DOHH2 (cell line): ENCODE results near the gene PPFIA3.

Source experiments
- H3F3A ChIP-seq: fragments of 200-600 bp; sonication (generic), shearing (Covaris generic); 2 replicates; pipeline ENCODE4 v1.6.0; 2016; ENCODE audit warnings: antibody characterized with exemption, mild to moderate bottlenecking; ENCODE audit not compliant: control insufficient read depth, insufficient read depth
- H3K27ac ChIP-seq: fragments of 200-600 bp; sonication (generic); 2 replicates; pipeline ENCODE4 v1.5.1; 2014; ENCODE audit warnings: low read depth, mild to moderate bottlenecking, low read length, moderate library complexity
- H3K27me3 ChIP-seq: fragments of 200-600 bp; sonication (generic); 2 replicates; pipeline ENCODE4 v1.6.1; 2014; ENCODE audit warnings: mild to moderate bottlenecking, low read length, mixed read lengths; ENCODE audit not compliant: control insufficient read depth
- H3K36me3 ChIP-seq: fragments of 200-600 bp; sonication (generic); 2 replicates; pipeline ENCODE4 v1.6.1; 2014; ENCODE audit warnings: mild to moderate bottlenecking, low read length, moderate library complexity, mixed read lengths; ENCODE audit not compliant: control insufficient read depth
- H3K4me1 ChIP-seq: fragments of 200-600 bp; sonication (generic); 2 replicates; pipeline ENCODE4 v1.6.1; 2014; ENCODE audit warnings: mild to moderate bottlenecking, low read length, mixed read lengths; ENCODE audit not compliant: control insufficient read depth
- H3K4me2 ChIP-seq: fragments of 200-600 bp; sonication (generic); 2 replicates; pipeline ENCODE4 v1.6.0; 2014; ENCODE audit warnings: mild to moderate bottlenecking, low read length, moderate library complexity
- H3K4me3 ChIP-seq: fragments of 200-600 bp; sonication (generic); 2 replicates; pipeline ENCODE4 v1.5.1; 2014; ENCODE audit warnings: mild to moderate bottlenecking, low read length, mixed read lengths
- H3K79me2 ChIP-seq: fragments of 200-600 bp; sonication (generic); 2 replicates; pipeline ENCODE4 v1.6.1; 2014; ENCODE audit warnings: mild to moderate bottlenecking, low read length, mixed read lengths; ENCODE audit not compliant: control insufficient read depth
- H3K9me2 ChIP-seq: fragments of 200-600 bp; sonication (generic); replicated peaks from 2 replicates; pipeline ENCODE4 v1.6.1; 2014; ENCODE audit warnings: mild to moderate bottlenecking, low read length, mixed read lengths; ENCODE audit not compliant: control insufficient read depth
- H3K9me3 ChIP-seq: fragments of 200-600 bp; sonication (generic); 2 replicates; pipeline ENCODE4 v1.6.1; 2014; ENCODE audit warnings: antibody characterized with exemption, low read length, mixed read lengths; ENCODE audit not compliant: control insufficient read depth, insufficient read depth
- H4K20me1 ChIP-seq: fragments of 200-600 bp; sonication (generic); 2 replicates; pipeline ENCODE4 v1.6.0; 2014; ENCODE audit warnings: low read depth, mild to moderate bottlenecking, antibody characterized with exemption, low read length, moderate library complexity; ENCODE audit not compliant: control insufficient read depth, insufficient read depth
- EZH2phosphoT487 ChIP-seq: fragments of 200-600 bp; sonication (generic); IDR thresholded peaks from 2 replicates; pipeline ENCODE4 v1.6.1; 2017; ENCODE audit warnings: borderline replicate concordance, mild to moderate bottlenecking, antibody characterized with exemption, low read length, moderate library complexity, mixed read lengths
- TF ChIP-seq, protein P1 (sequence below): fragments of 200-600 bp; sonication (generic); IDR thresholded peaks from one replicate; pipeline ENCODE4 v1.5.1; 2014; ENCODE audit warnings: antibody characterized with exemption, mild to moderate bottlenecking, low read depth, low read length; ENCODE audit not compliant: poor library complexity, severe bottlenecking

PPFIA3 gene

DNA sequence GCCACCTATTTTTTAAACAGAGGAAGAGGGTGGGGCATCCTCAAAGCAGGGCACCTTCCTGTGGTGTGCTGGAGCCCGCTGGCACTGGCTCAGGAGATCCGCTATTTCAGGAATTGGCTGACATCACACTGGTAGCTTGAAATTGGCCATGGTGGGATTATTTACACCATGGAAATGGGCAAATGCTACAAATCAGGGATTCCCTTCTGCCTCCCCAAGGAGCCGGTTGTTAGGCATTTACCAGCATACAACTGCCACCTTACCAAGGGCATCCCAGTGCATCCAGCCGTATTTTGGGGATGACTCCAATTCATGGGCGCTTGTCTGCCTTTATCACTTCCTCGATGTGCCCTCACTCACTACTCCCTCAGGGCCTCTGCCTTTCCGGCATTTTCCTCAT is 21.6 kb downstream of the PPFIA3 start:
- H3K27ac ChIP-seq, result no peak overlapping the region
- H3K4me2 ChIP-seq, result no peak overlapping the region
- H3K9me3 ChIP-seq, result no peaks in the 10 kb centered on the region

DNA sequence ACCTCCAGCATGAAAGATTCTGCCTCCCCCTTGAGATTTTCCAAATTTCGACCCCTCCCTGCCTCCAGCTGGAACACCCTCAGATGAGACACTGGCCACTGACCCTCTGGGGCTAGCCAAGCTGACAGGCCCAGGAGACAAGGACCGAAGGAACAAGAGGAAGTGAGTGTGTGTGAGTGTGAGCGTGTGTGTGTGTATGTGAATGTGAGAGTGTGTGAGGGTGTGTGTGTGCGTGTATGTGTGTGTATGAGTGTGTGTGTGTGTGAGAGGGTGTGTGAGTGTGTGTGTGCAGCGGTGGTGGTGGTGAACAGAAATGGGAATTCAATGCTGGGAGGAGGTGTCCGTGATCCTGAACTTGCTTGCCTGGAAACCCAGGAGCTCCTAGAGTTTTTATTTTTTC is 22.0 kb downstream of the PPFIA3 start:
- no peak overlapping the region for H3K4me2 ChIP-seq
- H3K4me1 ChIP-seq, result peaks cover 21% of the 10 kb centered on the region
- TF ChIP-seq, protein P1, sequence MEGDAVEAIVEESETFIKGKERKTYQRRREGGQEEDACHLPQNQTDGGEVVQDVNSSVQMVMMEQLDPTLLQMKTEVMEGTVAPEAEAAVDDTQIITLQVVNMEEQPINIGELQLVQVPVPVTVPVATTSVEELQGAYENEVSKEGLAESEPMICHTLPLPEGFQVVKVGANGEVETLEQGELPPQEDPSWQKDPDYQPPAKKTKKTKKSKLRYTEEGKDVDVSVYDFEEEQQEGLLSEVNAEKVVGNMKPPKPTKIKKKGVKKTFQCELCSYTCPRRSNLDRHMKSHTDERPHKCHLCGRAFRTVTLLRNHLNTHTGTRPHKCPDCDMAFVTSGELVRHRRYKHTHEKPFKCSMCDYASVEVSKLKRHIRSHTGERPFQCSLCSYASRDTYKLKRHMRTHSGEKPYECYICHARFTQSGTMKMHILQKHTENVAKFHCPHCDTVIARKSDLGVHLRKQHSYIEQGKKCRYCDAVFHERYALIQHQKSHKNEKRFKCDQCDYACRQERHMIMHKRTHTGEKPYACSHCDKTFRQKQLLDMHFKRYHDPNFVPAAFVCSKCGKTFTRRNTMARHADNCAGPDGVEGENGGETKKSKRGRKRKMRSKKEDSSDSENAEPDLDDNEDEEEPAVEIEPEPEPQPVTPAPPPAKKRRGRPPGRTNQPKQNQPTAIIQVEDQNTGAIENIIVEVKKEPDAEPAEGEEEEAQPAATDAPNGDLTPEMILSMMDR, result no peak
- TF ChIP-seq EZH2phosphoT487, result no peak

More for the DNA sequence above, 21.6 kb downstream of the PPFIA3 start:
- Histone ChIP-seq H3K4me3 (no peak overlapping the region), H3K4me1 (peaks cover 19% of the 10 kb centered on the region), H3K79me2 (no peaks in the 10 kb centered on the region), H4K20me1 (no peaks in the 10 kb centered on the region), H3K36me3 (no peaks in the 10 kb centered on the region), H3F3A (no peaks in the 10 kb centered on the region), H3K9me2 (no peaks in the 10 kb centered on the region), H3K27me3 (no peaks in the 10 kb centered on the region)
- TF ChIP-seq, protein P1, result no peak
- no peak for TF ChIP-seq EZH2phosphoT487

DNA sequence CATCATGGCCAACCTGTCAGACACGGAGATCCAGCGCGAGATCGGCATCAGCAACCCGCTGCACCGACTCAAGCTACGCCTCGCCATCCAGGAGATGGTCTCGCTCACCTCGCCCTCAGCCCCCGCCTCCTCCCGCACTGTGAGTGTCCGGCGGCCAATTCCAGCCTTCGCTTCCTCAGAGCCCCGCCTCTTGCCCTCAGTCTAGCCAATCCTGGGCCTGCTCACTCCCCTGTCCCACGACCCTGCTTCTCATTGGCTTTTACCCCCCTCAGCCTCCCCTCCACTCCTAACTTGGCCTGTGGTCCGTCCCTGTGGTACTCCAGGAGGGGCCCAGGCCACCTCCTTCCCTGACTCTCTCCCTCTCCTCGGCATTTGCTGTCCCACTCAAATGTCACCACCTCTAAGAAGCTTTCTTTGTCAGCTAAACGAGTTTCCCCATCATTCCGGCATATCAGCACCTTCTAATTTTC is 23.6 kb downstream of the PPFIA3 start:
- H3K4me2 ChIP-seq, result peak overlapping the region; percentile 69
- peaks cover 3% of the 10 kb centered on the region; the same call in 1 of the 2 replicates for H3F3A ChIP-seq
- H4K20me1 ChIP-seq, result no peaks in the 10 kb centered on the region
- H3K9me3 ChIP-seq, result no peaks in the 10 kb centered on the region
- peak overlapping the region; percentile 67 for H3K4me3 ChIP-seq
- TF ChIP-seq EZH2phosphoT487, result no peak
- TF ChIP-seq, protein P1, result no peak
- no peak overlapping the region for H3K27ac ChIP-seq
- H3K4me1 ChIP-seq, result peaks cover 22% of the 10 kb centered on the region
- no peaks in the 10 kb centered on the region for H3K79me2 ChIP-seq
- H3K9me2 ChIP-seq, result no peaks in the 10 kb centered on the region
- no peaks in the 10 kb centered on the region for H3K27me3 ChIP-seq
- no peaks in the 10 kb centered on the region for H3K36me3 ChIP-seq

More for the DNA sequence above, 22.0 kb downstream of the PPFIA3 start:
- Histone ChIP-seq H3K36me3 (no peaks in the 10 kb centered on the region), H3F3A (no peaks in the 10 kb centered on the region), H3K9me2 (no peaks in the 10 kb centered on the region), H4K20me1 (no peaks in the 10 kb centered on the region), H3K4me3 (no peak overlapping the region), H3K79me2 (no peaks in the 10 kb centered on the region), H3K27me3 (no peaks in the 10 kb centered on the region), H3K27ac (no peak overlapping the region), H3K9me3 (no peaks in the 10 kb centered on the region)
